ENCODE measurements around the gene GPNMB.

Gene GPNMB

DNA sequence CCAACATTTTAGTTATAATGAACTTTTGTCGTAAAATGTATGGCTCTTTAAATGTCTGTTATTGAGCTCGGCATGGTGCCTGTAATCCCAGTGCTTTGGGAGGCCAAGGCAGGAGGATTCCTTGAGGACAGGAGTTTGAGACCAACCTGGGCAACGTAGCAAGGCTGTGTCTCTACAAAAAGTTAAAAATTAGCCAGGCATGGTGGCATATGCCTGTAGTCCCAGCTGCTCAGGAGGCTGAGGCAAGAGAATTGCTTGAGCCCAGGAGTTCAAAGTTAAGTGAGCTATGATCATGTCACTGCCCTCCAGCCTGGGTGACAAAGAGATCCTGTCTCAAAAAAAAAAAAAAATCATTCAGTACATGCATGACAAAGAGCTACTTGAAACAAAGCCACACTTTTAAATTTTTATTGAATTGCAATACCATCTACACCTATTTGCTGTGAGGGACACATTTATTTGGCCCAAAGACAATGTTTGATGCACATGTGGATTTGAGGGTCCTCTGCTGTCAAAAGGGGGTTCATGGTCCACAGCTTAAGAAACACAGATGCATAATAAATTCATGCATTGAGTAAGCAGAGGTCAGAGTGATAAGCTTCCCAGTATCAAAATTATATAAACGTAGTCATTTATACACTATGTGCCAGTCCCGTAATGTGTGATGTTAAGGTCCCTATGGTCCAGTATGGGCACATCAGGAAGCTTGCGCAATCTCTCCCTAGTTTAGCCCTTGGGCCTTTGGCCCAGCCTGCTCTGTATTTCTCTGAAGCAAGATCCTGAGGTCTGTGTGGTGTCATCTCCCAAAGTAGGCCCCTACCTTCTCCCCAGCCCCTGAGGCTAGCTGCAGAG is 48.2 kb downstream of the GPNMB start:
- TF ChIP-seq GATA2 (IDR thresholded peaks at IDR 0.05; ENCODE audit: low read depth, low read length) (no peak), GATA3 (IDR thresholded peaks at IDR 0.05; ENCODE audit: low read depth, low read length) (no peak)

DNA sequence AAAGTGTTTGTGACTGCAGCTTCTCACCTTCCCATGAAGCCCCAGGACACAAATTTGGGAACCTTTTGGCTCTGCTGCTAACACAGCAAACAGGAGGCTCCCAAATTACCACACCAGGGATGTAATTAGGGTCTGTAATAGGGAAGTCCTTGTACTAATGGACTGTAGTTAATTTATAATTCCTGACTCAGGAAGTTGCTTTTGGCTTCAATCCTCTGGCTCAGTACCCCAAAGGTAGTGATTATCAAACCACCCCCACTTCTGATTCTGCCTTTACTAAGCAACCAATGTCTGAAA is 48.8 kb downstream of the GPNMB start:
- no peak for TF ChIP-seq GATA2 (IDR thresholded peaks at IDR 0.05; ENCODE audit: low read depth, low read length)
- TF ChIP-seq GATA3 (IDR thresholded peaks at IDR 0.05; ENCODE audit: low read depth, low read length): no peak

DNA sequence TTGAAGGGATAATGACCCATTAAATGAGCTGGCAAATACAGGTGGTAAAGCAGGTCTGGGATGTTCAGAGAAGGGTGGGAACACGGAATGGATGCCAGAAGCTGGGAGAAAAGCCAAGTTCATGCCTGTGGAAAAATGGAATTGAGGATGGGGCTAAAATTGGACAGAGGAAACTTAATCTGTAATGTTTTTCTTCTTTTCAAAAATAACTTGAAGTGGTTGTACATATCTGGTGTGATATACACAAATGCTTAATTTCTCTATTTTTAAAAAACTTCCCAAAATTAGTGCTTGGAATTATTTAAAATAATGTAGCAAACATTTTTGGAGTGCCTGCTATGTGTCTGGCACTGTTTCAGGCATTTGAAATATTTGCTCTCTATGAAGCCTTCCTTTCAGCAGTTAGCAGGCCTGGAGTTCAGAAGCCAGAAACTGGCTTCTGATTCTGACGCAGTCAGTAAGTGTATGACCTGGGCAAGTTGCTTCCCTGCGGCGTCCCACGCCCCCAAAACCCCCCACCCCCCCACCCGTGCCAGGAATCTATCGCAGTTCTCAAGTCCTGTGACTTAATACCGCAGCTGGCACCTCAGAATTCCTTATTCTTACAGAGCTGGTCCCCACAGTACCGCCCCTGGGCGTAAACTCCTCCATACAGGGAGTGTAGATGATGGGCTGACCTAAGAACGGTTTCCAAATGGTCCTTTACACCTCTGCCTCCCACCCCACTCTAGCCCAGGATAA is 51.7 kb downstream of the GPNMB start:
- TF ChIP-seq GATA3 (IDR thresholded peaks at IDR 0.05; ENCODE audit: low read depth, low read length): no peak
- TF ChIP-seq GATA2 (IDR thresholded peaks at IDR 0.05; ENCODE audit: low read depth, low read length): no peak

DNA sequence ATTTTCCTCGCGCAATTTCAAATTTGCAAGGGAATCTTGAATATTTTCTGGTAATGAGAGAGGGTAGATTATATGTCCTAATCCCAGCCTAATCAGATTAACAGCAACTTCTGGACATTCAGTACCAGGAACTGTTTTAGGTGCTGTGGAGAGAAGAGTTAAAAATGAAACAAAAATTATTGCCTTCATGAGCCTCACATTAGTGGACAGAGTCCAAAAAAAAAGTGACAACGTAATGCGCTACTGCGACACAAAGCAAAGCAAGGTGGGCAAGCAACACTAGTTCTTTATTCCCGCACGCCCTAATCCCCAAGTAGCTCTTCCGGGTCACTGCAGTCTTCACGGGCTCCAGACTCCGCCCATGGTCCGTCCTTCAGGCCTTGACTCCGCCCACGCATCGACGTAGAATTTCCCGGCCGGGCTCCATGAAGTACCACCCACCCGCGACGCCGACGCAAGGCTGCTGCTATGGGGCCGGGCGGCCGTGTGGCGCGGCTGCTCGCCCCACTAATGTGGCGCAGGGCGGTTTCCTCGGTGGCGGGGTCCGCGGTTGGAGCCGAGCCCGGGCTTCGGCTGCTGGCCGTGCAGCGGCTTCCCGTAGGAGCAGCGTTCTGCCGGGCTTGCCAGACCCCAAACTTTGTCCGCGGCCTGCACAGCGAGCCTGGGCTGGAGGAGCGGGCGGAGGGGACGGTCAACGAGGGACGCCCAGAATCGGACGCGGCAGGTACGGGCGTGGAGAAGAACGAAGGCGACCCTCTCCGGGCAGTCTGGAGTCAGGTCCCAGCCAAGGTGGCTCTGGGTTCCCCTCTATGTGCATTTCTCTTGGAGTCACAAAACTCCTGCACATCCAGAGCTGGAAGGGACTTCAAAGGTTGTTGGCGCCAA is 52.6 kb downstream of the GPNMB start, which contains the start of gene MALSU1:
Gene MALSU1, plus strand, starts transcription at position 455 of the 885 bp plus-strand sequence. Its CDS starts 14 bp downstream, at position 469.
- TF ChIP-seq GATA3 (IDR thresholded peaks at IDR 0.05; ENCODE audit: low read depth, low read length) (no peak), GATA2 (IDR thresholded peaks at IDR 0.05; ENCODE audit: low read depth, low read length) (no peak)

DNA sequence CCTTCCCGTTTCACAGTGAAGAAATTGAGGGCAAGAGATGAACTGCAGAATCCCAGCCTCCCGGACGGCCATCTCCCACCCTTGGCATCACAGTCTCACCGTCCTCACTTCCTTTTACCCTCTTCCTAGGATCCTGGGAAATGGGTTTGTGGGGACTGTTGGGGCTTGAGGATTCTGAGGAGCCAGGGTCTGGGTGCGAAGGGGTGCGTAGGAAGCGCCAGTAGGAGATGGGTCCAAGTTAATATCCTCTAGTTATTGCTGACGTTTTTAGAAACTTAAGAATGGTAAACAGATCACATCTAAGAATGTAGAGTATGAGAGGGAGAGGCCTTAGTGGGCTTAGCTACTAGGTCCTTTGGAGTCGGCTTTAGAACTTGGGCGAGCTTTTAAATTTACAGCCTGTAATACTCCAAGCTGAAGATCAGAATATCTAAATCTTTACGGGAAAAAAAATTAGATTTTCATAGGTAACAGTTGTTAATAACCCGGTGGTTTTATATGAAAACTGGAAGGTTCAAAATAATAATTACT is 53.3 kb downstream of the GPNMB start:
- TF ChIP-seq GATA3 (IDR thresholded peaks at IDR 0.05; ENCODE audit: low read depth, low read length): no peak
- TF ChIP-seq GATA2 (IDR thresholded peaks at IDR 0.05; ENCODE audit: low read depth, low read length): no peak

DNA sequence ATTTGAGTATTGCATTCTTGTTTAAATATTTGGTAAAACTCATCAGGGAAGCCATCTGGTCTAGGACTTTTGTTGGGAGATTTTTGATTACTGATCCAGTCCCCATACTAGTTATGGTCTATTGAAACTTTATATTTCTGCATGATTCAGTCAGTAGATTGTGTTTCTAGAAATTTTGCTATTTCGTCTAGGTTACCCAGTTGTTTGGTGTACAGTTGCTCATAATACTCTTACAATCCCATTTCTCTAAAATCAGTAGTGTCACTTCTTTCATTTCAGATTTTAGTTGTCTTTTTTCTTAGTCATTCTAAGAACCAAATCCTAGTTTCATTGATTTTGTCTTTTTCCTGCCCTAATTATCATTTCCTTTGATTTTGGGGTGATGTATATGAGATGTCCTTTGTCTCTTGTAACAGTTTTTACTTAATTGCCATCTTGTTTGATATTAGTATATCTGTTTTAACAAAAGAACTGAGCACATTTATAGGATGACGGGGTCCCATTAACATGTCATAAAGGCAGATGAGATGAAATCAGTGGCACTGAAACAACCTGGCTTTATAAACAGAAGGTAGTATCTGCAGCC is 60.5 kb downstream of the GPNMB start:
- TF ChIP-seq GATA2 (IDR thresholded peaks at IDR 0.05; ENCODE audit: low read depth, low read length) (no peak), GATA3 (IDR thresholded peaks at IDR 0.05; ENCODE audit: low read depth, low read length) (no peak)

DNA sequence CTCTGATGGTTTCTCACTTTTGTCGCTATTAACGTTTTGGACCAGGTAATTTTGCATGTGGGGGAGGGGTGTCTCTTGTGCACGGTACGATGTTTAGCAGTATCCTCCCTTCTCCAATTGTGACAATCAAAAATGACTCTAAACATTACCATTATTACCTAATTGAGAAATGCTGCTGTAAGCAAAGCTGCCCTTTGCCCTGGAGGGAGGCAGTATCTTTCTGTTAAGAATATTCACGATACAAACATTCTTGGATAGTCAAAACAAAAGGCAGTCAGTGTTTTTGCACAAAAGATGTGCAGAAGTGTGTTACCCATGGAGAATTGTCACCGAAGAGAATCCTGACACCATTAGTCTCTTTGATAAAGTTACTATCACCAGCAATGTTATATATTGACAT is 62.2 kb downstream of the GPNMB start:
- TF ChIP-seq GATA2 (IDR thresholded peaks at IDR 0.05; ENCODE audit: low read depth, low read length) (no peak), GATA3 (IDR thresholded peaks at IDR 0.05; ENCODE audit: low read depth, low read length) (no peak)

DNA sequence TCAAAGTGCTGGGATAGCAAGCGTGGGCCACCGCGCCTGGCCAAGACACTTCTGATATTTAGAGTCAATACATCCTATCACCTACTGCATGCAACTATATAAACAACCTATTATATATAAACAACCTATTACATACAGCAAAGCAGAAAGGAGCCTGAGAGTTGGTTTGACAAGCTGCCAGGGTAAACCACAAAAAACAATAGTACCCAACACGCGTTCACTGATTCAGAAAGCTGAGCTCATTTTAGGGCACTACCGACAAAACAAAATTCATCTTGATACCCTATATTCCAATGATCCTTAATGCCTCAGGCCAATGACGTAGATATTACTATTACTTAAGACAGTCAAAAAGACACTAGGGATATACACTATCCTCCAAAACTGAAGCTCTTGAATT is 68.8 kb downstream of the GPNMB start:
- TF ChIP-seq GATA2 (IDR thresholded peaks at IDR 0.05; ENCODE audit: low read depth, low read length) (no peak), GATA3 (IDR thresholded peaks at IDR 0.05; ENCODE audit: low read depth, low read length) (no peak)
